Uterus (tissue), 2 donors: ENCODE measurements around the gene MICAL3.

Source experiments
- CTCF ChIP-seq, 4 experiments: fragments of 200-600 bp in 2 of 4; fragments of 450-650 bp in 2 of 4; sonication (generic) in 2 of 4; IDR thresholded peaks; one replicate each; pipeline ENCODE4 v1.5.1; 2016 to 2019; ENCODE audit warnings: antibody characterized with exemption in 4 of 4, mild to moderate bottlenecking in 2 of 4, moderate library complexity in 1 of 4
- POLR2A ChIP-seq, 2 donors: fragments of 450-650 bp; IDR thresholded peaks; one replicate each; pipeline ENCODE4 v1.6.1; 2016; ENCODE audit warnings: antibody characterized with exemption in 2 of 2, mild to moderate bottlenecking in 1 of 2, moderate library complexity in 1 of 2

- TF ChIP-seq CTCF (IDR thresholded peaks at IDR 0.05), result no peak
- no peak for TF ChIP-seq POLR2A (IDR thresholded peaks at IDR 0.05)
Measured at GRCh38 chr22:18065256-18065655, 40.9 kb upstream of the MICAL3 start.
